ENCODE results near the gene PSMB7.

Gene PSMB7

DNA sequence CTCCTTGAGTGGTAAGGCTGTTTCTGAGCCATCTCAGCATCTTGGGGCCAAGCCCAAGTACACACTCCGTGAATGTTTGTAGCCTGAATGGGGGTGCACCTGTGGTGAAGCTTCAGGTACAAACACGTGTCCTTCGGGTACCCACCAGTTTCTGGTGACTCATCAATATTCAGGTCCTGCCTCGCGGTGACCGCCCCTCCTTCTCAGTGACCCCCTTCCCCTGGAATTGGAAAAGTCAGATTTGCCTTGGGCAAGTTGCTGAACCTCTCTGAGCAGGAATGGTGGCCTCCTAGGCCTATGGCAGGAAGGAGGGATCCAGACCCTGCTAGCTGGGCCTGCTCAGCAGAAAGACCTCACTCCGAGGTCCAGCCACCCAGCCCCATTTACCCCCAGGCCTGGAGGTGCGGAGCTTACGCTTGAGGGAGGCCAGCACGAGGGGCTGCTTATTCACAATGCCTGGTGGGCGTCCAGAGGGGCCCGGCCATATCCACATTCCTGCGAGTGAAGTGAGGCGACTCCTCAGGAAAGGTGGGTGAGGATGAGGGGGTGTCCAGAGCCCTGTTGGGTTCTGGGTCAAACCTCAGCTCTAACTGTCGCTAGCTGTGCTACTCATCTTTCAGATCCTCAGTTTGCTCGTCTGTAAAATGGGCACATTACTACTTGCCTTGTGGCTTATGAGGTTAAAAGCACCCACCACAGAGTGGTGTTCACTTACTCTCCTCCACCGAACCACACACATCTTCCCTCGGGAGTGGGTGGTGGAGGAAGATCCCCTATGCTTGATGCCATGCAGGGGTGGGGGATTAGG, 42.0 kb upstream of the PSMB7 start:
- H3K36me3 ChIP-seq (replicated peaks; ENCODE audit: low read depth, low read length) = no peaks in the 10 kb centered on the region
- TF ChIP-seq EZH2phosphoT487 (IDR thresholded peaks at IDR 0.05; ENCODE audit: low read depth) (no peak), CTCF (IDR thresholded peaks at IDR 0.05; ENCODE audit: low read depth, low read length) (no peak)
- H3K4me1 ChIP-seq (ENCODE audit: low read length) = no peaks in the 10 kb centered on the region
- no peaks in the 10 kb centered on the region for H3K9me3 ChIP-seq (ENCODE audit: insufficient read depth, low read length)
- H3K27me3 ChIP-seq (ENCODE audit: low read depth, low read length) = no peaks in the 10 kb centered on the region
- no peak overlapping the region for H3K27ac ChIP-seq (ENCODE audit: low read length)
- no peaks in the 10 kb centered on the region for H4K20me1 ChIP-seq (ENCODE audit: insufficient read depth, low read length)
- no peak overlapping the region for H3K4me3 ChIP-seq (ENCODE audit: low read length)
- no peak overlapping the region for H3K9ac ChIP-seq (ENCODE audit: low read length)
- no peaks in the 10 kb centered on the region for H3K79me2 ChIP-seq (ENCODE audit: low read length)
- H2AFZ ChIP-seq (ENCODE audit: low read depth, low read length) = no peak overlapping the region
- no peak overlapping the region for H3K4me2 ChIP-seq (ENCODE audit: low read length)

GRCh38 chr9:124456341-124457078, 41.3 kb upstream of the PSMB7 start:
- Histone ChIP-seq H3K4me1 (ENCODE audit: low read length) (no peaks in the 10 kb centered on the region), H3K9me3 (ENCODE audit: insufficient read depth, low read length) (no peaks in the 10 kb centered on the region), H4K20me1 (ENCODE audit: insufficient read depth, low read length) (no peaks in the 10 kb centered on the region), H3K9ac (ENCODE audit: low read length) (no peak overlapping the region), H3K4me3 (ENCODE audit: low read length) (no peak overlapping the region), H3K27me3 (ENCODE audit: low read depth, low read length) (no peaks in the 10 kb centered on the region), H3K27ac (ENCODE audit: low read length) (no peak overlapping the region), H2AFZ (ENCODE audit: low read depth, low read length) (no peak overlapping the region), H3K4me2 (ENCODE audit: low read length) (no peak overlapping the region), H3K79me2 (ENCODE audit: low read length) (no peaks in the 10 kb centered on the region), H3K36me3 (replicated peaks; ENCODE audit: low read depth, low read length) (no peaks in the 10 kb centered on the region)
- TF ChIP-seq EZH2phosphoT487 (IDR thresholded peaks at IDR 0.05; ENCODE audit: low read depth) = no peak
- no peak for TF ChIP-seq CTCF (IDR thresholded peaks at IDR 0.05; ENCODE audit: low read depth, low read length)

DNA sequence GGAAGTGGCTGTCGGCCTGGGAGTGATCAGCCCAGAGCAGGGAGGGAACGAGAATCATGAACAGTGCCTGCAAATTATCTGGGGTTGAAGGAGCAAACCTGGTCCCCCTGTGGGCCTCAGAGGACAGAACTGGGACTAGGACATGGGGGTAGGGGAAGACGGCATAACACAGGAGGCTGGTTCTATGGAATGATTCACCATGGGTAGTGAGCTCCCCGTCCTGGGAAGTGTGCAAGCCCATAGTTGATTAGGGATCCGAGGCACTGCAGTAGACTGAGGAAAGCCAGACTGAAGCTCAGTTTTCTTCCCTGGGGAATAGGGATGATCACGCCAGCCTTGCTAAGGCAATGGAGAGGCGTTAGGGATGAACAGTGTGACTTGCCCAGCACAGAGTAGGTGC, 40.6 kb upstream of the PSMB7 start:
- no peaks in the 10 kb centered on the region for H3K79me2 ChIP-seq (ENCODE audit: low read length)
- H2AFZ ChIP-seq (ENCODE audit: low read depth, low read length) = no peak overlapping the region
- no peaks in the 10 kb centered on the region for H3K9me3 ChIP-seq (ENCODE audit: insufficient read depth, low read length)
- no peak overlapping the region for H3K4me2 ChIP-seq (ENCODE audit: low read length)
- no peaks in the 10 kb centered on the region for H4K20me1 ChIP-seq (ENCODE audit: insufficient read depth, low read length)
- no peaks in the 10 kb centered on the region for H3K27me3 ChIP-seq (ENCODE audit: low read depth, low read length)
- no peaks in the 10 kb centered on the region for H3K36me3 ChIP-seq (replicated peaks; ENCODE audit: low read depth, low read length)
- no peak for TF ChIP-seq CTCF (IDR thresholded peaks at IDR 0.05; ENCODE audit: low read depth, low read length)
- TF ChIP-seq EZH2phosphoT487 (IDR thresholded peaks at IDR 0.05; ENCODE audit: low read depth) = no peak
- H3K27ac ChIP-seq (ENCODE audit: low read length) = no peak overlapping the region
- H3K4me3 ChIP-seq (ENCODE audit: low read length) = no peak overlapping the region
- no peaks in the 10 kb centered on the region for H3K4me1 ChIP-seq (ENCODE audit: low read length)
- no peak overlapping the region for H3K9ac ChIP-seq (ENCODE audit: low read length)

- H3K4me2 ChIP-seq (ENCODE audit: low read length) = no peak overlapping the region
- no peaks in the 10 kb centered on the region for H3K4me1 ChIP-seq (ENCODE audit: low read length)
- TF ChIP-seq EZH2phosphoT487 (IDR thresholded peaks at IDR 0.05; ENCODE audit: low read depth) = no peak
- TF ChIP-seq CTCF (IDR thresholded peaks at IDR 0.05; ENCODE audit: low read depth, low read length) = no peak
- no peak overlapping the region for H3K4me3 ChIP-seq (ENCODE audit: low read length)
- no peaks in the 10 kb centered on the region for H3K27me3 ChIP-seq (ENCODE audit: low read depth, low read length)
- H3K79me2 ChIP-seq (ENCODE audit: low read length) = no peaks in the 10 kb centered on the region
- no peak overlapping the region for H2AFZ ChIP-seq (ENCODE audit: low read depth, low read length)
- H3K27ac ChIP-seq (ENCODE audit: low read length) = no peak overlapping the region
- no peak overlapping the region for H3K9ac ChIP-seq (ENCODE audit: low read length)
- no peaks in the 10 kb centered on the region for H3K9me3 ChIP-seq (ENCODE audit: insufficient read depth, low read length)
- no peaks in the 10 kb centered on the region for H4K20me1 ChIP-seq (ENCODE audit: insufficient read depth, low read length)
- no peaks in the 10 kb centered on the region for H3K36me3 ChIP-seq (replicated peaks; ENCODE audit: low read depth, low read length)
Observed at GRCh38 chr9:124454791-124455443, 39.7 kb upstream of the PSMB7 start.
